Regular cardiac myocyte (primary cell): ENCODE measurements around the gene TBC1D3. TPM values are rescaled to one million over a fixed set of nuclear protein-coding genes. Genes with fewer than 3 reads are reported as not detected.

ENCODE experiments used
- total RNA-seq: library from RNA; depleted of rRNA; stranded (reverse); fragments of >200 nt; gene quantifications from 2 replicates; pipeline ENCODE4 v1.2.3, GENCODE V29; 2014

Gene TBC1D3
- total RNA-seq, result not detected in 2 replicates

GRCh38 chr17:38192455-38192854 lies at the start of gene TBC1D3:
Gene TBC1D3, minus strand, starts transcription at chr17:38192555. Its CDS starts 1,526 bp downstream, at chr17:38191029.

Other genes with a start within 250 kb of the TBC1D3 start
- 1.3 and 3.4 TPM in 2 replicates for gene TBC1D3L, start 203.5 kb downstream of the TBC1D3 start, total RNA-seq
- not detected in 2 replicates for gene TBC1D3D, start 188.6 kb downstream of the TBC1D3 start, total RNA-seq
- not detected in 2 replicates for gene TBC1D3C, start 123.9 kb downstream of the TBC1D3 start, total RNA-seq
- gene TBC1D3E, start 64.6 kb downstream of the TBC1D3 start, total RNA-seq, result not detected in 2 replicates
- 23.7 and 28.8 TPM in 2 replicates for gene MRPL45, start 104.6 kb upstream of the TBC1D3 start, total RNA-seq
- gene GPR179, start 151.4 kb upstream of the TBC1D3 start, total RNA-seq, result under 0.01 TPM in 1 of 2 replicates, not detected in the other
- gene SOCS7, start 159.3 kb upstream of the TBC1D3 start, total RNA-seq, result 12.4 and 12.7 TPM in 2 replicates
- gene ARHGAP23, start 235.9 kb upstream of the TBC1D3 start, total RNA-seq, result 9.3 and 17.6 TPM in 2 replicates